Measurements from ENCODE around the gene FGF2.
"Not testable (repeated sequence)": the region's sequence is repeated elsewhere in the genome, so short reads cannot be mapped to it uniquely, and the experiment has no call there.

Gene FGF2

DNA sequence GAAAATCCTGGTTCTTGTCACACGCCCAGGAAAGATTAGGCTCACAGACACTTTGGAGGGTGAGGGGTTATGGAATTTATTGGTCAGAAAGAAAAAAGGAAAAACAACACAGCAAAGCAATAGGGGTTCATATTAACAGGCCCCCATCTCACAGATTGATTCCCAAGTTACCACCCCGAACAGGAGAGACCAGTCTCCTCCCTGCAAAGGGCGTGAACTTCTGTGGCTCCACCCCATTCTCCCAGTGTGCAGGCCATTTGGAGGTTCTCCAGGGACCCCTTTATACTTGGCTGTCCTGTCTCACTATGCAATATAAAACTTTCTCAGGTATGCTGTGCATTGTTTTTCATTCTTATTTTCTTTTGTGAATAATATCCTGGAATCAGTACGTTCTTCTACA is 7.4 kb downstream of the FGF2 start:
- DNase-seq, result no peak
- in situ Hi-C loops (cut with HindIII; ENCODE audit: low pct_ligation_motif_present, low pct_unique_long_range_greater_than_20kb, low sequenced_read_pairs), result no loop called here

DNA sequence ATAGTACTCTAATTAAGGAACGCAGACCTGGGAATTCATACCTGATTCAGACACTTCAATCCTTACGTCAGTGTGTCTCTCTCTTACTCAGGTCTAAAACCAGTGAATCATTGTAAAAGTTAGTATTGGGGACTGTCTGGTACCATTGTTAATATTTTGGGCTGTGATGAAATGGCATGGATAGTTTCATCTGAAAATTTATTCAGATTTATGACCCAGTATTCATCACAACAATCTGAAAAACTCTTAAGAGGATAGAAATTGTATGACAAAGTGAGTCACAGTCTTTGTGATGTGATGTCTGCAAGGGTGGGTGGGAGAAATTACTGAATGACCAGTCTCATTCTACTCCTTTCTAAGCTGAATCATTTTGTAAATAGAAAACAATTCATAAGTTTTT is 10.3 kb downstream of the FGF2 start:
- in situ Hi-C loops (cut with HindIII; ENCODE audit: low pct_ligation_motif_present, low pct_unique_long_range_greater_than_20kb, low sequenced_read_pairs), result no loop called here
- DNase-seq, result no peak

DNA sequence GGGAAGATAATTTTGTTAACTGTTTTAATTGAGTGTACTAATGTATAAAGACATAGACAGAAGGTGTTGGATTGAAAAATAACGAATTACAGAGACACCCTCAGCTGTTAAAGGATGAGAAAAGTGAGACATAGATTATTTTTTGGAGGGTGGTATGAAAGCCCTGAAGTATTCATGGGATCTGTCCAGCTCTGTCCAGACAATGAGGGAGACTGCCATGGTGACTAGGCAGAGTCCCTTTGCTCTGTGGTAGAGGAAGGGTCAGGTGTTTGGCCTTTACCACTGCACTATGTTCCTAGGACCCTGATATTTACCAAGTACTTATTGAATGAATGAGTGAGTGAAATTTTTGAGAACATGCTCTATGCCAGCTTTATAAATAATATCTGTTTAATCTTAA is 11.4 kb downstream of the FGF2 start:
- in situ Hi-C loops (cut with HindIII; ENCODE audit: low pct_ligation_motif_present, low pct_unique_long_range_greater_than_20kb, low sequenced_read_pairs), result no loop called here
- no peak for DNase-seq

DNA sequence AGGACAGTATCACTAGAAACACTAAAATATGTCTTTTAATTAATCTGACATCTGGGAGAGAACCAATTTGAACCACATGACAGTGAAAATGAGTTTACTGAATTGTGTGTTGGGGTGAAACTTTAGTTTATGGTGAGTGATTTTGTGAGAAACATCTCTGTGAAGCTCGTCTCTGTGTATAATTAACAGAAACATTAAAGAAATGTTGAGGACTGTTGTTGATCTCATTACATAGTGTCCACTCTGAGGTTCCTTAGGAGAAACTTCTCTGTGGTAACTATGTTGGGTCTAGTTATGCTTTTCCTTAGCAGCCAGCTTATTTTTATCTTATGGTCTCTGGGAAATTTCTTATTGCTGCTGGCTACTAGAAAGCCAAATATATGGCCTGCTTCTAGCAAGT is 15.8 kb downstream of the FGF2 start:
- DNase-seq, result no peak
- in situ Hi-C loops (cut with HindIII; ENCODE audit: low pct_ligation_motif_present, low pct_unique_long_range_greater_than_20kb, low sequenced_read_pairs), result no loop called here

DNA sequence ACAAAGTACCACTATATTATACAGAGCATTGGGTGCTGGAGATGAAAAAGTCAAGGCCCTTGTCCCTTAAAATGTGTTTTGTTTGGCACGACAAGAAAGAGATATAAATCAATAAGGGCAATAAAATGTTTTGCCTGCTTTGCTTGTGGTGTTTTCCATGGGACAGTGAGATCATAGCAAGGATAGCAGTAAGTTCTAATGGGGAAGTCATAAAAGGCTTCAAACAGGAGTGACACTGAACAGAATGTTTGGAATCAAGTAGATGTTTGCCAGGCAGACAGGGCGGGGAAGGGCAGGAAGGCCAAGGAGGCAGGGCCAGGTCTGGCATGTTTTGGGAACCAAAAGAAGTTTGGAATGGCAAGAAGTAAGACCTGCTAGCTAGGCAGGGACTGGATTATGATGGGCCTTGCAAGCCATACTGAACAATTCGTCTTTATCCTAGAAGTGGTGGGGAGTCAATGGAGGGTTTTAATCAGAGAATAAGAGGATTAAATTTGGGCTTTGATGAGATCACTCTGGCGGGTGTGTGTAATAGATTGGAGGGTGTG is 16.4 kb downstream of the FGF2 start:
- no peak for DNase-seq
- in situ Hi-C loops (cut with HindIII; ENCODE audit: low pct_ligation_motif_present, low pct_unique_long_range_greater_than_20kb, low sequenced_read_pairs), result no loop called here

DNA sequence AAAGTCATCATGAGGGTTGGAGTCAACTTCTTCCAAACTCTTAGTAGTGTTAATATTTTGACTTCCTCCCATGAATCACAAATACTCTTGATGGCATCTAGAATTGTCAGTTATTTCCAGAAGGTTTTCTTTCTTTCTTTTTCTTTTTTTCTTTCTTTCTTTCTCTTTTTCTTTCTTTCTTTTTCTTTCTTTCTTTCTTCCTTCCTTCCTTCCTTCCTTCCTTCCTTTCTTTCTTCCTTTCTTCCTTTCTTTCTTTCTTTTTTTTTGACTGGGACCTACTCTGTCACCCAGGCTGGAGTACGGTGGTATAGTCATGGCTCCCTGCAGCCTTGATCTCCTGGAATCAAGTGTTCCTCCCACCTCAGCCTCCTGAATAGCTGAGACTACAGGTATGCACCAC is 17.8 kb downstream of the FGF2 start:
- DNase-seq; in situ Hi-C loops (cut with HindIII; ENCODE audit: low pct_ligation_motif_present, low pct_unique_long_range_greater_than_20kb, low sequenced_read_pairs): not testable (repeated sequence)

DNA sequence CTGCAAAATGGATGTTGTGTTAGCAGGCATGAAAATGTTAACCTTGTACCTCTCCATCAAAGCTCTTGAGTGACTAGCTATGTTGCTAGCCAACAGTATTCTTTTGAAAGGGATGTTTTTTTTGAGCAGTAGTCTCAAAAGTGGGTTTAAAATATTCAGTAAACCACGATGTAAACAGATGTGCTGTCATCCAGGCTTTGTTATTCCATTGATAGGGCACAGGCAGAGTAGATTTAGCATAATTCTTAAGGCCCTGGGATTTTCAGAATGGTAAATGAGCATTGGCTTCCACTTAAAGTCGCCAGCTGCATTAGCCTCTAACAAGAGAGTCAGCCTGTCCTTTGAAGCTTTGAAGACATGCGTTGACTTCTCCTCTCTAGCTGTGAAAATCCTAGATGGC is 18.4 kb downstream of the FGF2 start:
- DNase-seq, result no peak
- in situ Hi-C loops (cut with HindIII; ENCODE audit: low pct_ligation_motif_present, low pct_unique_long_range_greater_than_20kb, low sequenced_read_pairs), result no loop called here

DNA sequence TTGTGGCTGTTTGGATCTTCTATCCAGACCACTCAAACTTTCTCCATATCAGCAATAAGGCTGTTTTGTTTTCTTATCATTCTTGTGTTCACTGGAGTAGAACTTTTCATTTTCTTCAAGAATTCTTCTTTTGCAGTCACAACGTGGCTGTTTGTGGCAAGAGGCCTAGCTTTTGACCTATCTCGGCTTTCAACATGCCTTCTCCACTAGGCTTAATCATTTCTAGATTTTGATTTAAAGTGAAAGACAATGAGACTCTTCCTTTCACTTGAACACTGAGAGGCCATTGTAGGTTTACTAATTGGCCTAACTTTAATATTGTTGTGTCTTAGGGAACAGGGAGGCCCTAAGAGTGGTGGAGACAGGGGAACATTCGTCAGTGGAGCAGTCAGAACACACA is 19.1 kb downstream of the FGF2 start:
- in situ Hi-C loops (cut with HindIII; ENCODE audit: low pct_ligation_motif_present, low pct_unique_long_range_greater_than_20kb, low sequenced_read_pairs), result no loop called here
- no peak for DNase-seq

DNA sequence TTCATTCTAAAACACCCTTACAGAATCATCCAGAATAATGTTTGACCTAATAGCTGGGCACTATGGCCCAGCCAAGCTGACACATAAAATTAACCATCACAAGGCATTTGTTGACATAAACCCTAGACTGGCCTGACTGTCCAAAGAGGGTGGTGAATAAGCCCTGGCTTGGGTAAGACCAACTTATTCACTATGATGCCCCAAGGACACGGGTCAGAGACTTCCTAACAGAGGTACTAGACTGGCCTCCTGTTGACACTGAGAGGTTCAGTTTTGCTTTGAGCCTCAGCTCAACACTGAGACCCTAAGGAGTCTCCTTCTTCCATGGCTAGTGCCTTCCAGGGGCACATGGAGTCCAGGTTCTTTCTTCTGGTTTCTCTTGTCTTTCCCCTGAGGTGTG is 21.3 kb downstream of the FGF2 start:
- DNase-seq, result no peak
- in situ Hi-C loops (cut with HindIII; ENCODE audit: low pct_ligation_motif_present, low pct_unique_long_range_greater_than_20kb, low sequenced_read_pairs), result no loop called here

DNA sequence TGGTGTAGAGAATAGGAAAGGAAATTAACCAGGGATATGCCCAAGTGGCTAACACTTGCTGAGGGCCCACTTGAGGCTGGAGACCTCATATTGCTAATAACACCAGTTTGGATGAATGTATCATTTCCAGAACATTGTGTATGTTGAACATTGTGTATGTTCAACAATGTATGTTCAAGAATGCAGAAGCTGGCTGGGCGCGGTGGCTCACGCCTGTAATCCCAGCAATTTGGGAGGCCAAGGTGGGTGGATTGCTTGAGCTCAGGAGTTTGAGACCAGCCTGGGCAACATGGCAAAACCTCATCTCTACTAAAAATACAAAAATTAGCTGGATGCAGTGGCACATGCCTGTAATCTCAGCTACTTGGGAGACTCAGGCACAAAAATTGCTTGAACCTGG is 23.2 kb downstream of the FGF2 start:
- DNase-seq; in situ Hi-C loops (cut with HindIII; ENCODE audit: low pct_ligation_motif_present, low pct_unique_long_range_greater_than_20kb, low sequenced_read_pairs): not testable (repeated sequence)

DNA sequence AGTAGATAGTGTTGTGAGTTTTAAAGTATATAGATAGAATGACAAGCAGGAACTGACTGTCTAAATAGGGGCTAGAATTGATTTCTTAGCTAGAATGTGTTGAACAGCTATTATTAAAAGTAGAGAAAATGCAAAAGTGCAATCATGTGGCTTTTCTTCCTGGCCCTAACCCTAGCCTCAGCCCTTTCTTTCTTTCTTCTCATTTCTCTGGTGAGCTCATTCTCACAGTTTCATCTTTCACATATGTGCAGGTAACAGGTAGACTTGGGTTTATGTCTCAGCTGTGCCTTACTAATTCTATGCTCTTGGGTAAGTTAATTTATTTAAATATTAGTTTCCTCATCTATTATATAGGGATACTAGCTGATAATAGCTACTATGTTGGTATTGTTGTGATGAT is 24.9 kb downstream of the FGF2 start:
- DNase-seq, result no peak
- in situ Hi-C loops (cut with HindIII; ENCODE audit: low pct_ligation_motif_present, low pct_unique_long_range_greater_than_20kb, low sequenced_read_pairs), result no loop called here

DNA sequence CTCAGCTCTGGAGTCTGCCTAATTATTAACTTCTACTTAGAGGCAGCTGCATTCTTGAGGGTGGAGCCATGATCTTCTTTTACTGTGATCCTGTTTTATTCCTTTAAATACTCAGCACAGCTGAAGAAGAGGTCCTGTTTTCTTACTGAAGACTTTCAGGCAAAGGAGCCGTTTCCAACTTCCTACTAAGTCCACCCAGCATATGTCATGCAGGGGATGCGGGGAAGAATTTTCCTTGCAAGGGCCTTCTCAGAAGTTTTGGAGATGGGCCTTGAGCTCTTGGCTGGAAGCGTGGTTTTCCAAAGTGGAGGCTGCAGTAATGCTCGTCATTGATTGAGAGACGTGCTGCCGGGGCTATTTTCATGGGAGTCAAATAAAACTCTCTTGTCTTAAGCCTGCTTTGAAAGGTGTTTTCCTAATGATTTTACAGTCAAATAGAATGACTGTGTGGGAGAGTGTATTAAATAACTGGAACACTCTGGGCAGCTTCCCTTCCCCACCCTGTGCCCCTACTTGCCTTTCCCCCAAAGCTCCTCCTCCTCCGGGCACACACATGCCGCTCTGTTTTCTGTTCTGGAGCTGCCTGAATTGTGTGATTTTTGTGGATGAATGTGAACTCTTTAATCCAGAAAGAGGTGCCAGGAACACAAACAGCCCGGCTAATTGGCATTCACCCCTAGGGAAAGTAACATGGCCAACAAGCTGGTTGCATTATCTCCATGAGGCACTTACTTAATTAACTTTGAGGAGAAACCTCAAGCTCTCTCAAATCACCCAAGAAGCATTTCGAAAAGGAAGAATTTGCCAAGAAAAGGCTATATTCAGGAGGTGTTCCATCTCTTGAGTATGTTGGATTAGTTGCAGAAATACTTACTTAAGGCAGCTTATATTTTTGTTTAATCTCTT is 28.1 kb downstream of the FGF2 start:
- in situ Hi-C loops (cut with HindIII; ENCODE audit: low pct_ligation_motif_present, low pct_unique_long_range_greater_than_20kb, low sequenced_read_pairs), result no loop called here
- DNase-seq, result peak; percentile 57

DNA sequence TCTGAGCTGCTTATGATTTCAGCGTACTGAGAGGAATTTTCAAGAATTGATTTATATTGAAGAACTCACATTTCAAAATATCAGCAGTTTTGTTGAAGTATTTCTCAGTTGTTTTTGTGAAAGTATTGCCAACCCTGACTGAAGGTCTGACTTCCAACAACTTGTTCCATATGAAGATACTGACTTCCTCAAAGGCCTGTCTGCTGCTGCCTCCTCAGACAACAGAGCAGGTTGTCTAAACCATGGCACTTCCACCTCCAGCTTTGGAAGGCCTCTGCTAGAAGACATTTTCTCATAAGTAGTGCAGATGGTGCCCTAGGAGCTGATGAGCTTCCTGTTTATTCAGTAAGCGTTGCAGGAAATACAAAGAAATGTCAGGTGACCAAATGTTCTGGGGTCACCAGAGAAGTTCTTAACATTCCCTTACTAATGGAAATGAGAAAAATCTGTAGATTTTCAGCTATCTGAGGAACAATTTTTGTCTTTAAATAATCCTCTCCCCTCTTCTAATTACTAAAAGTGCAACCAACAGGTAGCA is 28.8 kb downstream of the FGF2 start:
- no peak for DNase-seq
- in situ Hi-C loops (cut with HindIII; ENCODE audit: low pct_ligation_motif_present, low pct_unique_long_range_greater_than_20kb, low sequenced_read_pairs), result no loop called here

DNA sequence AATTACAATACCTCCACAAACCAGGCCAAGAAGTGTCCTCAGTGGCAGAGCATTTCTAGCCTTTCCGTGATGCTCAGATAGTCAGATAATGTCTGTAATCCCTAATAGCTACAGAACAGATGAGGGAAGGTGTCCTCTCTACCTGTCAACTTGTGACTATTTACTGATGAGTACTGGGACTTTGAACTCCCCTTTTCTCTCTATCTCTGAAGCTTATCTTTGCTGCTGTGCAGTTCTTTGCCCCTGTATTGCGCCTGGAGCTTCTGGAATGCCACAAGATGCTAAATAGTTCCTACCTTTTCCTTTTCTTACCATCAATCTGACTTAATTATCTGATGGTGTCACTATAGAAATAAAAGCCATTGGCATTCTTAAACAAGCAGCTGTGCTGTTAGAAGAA is 30.5 kb downstream of the FGF2 start:
- in situ Hi-C loops (cut with HindIII; ENCODE audit: low pct_ligation_motif_present, low pct_unique_long_range_greater_than_20kb, low sequenced_read_pairs), result no loop called here
- DNase-seq, result no peak

DNA sequence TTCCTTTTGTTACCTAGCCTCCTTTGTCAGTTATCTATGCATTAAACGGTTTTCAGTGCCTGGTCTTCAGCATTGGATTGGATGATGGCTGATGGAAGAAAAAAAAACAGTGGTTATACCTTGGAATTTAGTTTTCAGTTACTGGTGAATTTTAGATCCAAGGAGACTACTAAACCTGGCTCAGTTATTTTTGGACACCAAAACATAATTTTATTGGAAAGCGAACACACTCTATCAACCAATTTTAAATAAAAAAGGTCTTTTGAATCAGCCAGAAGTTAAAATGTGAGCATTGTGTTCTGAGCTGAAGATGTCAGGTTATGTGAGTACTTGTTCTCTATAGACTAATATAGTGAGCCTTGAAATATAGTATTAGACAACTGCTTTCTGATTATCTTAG is 32.1 kb downstream of the FGF2 start:
- in situ Hi-C loops (cut with HindIII; ENCODE audit: low pct_ligation_motif_present, low pct_unique_long_range_greater_than_20kb, low sequenced_read_pairs), result no loop called here
- no peak for DNase-seq

DNA sequence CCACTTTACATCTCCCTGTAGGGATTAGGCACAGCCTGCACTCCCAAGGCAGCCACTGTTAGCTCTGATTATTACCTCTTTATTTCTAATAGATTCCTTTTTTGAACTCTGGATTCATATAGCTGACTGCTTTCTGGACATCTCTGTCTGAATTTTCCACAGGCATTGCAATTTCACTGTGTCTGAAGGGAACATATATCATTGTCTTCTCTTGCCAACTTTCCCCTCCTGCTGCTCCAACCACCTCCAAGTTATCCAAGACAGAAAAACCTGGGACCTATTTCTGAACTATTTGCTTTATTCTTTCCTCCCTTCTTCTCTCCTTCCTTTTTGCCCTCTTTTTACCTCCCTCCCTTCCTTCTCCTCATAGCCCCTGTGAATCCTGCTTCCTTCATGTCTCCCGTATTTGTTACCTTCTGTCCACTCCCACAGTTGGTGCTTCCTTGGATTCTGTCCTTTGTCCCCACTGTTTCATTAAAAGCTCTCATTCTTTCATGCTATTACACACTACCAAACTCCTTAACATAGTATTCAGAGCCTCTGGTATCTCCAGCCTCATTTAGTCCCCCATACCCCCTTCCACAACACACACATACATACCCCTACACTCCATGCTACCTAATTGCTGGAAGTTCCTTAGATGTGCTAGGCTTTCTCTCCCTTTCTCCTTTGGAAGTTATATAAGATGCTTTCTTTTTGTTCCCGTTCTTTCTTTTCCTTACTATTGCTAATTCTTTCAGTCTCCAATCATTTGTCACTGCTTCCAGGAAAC is 34.7 kb downstream of the FGF2 start:
- in situ Hi-C loops (cut with HindIII; ENCODE audit: low pct_ligation_motif_present, low pct_unique_long_range_greater_than_20kb, low sequenced_read_pairs), result no loop called here

DNA sequence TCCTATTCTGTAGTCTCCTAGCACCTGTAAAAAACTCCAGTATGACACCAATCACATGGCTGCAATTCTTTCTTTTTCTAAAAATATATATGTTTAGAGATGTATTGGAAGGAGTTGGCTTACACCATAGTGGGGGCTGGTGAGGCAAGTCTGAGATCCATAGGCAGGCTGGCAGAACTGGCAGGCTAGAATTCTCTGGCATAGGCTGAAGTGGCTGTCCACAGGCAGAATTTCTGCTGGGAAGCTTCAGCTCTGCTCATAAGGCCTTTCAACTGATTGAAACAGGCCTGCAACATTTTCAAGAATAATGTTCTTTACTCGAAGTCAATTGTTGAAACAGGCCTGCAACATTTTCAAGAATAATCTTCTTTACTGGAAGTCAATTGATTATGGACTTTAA is 37.0 kb downstream of the FGF2 start:
- no peak for DNase-seq
- in situ Hi-C loops (cut with HindIII; ENCODE audit: low pct_ligation_motif_present, low pct_unique_long_range_greater_than_20kb, low sequenced_read_pairs), result no loop called here

More for the DNA sequence above, 34.7 kb downstream of the FGF2 start:
- no peak for DNase-seq

DNA sequence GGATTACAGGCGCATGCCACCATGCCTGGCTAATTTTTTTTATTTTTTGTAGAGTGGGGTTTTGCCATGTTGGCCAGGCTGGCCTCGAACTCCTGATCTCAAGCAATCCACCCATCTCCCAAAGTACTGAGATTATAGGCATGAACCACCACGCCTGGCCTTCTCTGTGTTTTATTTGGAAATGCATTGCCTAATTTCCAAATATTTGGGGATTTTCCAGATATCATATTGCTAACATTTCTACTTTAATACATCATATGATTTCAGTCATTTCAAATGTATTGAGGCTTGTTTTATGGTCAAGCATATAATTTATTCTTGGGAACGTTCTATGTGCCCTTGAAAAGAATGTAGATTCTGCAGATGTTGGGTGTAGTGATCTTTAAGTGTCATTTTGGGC is 38.8 kb downstream of the FGF2 start:
- in situ Hi-C loops (cut with HindIII; ENCODE audit: low pct_ligation_motif_present, low pct_unique_long_range_greater_than_20kb, low sequenced_read_pairs), result no loop called here

DNA sequence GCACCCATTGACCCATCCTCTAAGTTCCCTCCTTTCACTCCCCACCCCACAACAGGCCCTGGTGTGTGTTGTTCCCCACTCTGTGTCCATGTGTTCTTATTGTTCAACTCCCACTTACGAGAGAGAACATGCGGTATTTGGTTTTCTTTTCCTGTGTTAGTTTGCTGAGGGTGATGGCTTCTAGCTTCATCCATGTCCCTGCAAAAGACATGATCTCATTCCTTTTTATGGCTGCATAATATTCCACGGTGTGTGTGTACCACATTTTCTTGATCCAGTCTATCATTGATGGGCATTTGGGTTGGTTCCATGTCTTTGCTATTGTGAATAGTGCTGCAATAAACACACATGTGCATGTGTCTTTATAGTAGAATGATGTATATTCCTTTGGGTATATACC is 41.6 kb downstream of the FGF2 start:
- in situ Hi-C loops (cut with HindIII; ENCODE audit: low pct_ligation_motif_present, low pct_unique_long_range_greater_than_20kb, low sequenced_read_pairs); DNase-seq: not testable (repeated sequence)

More for the DNA sequence above, 38.8 kb downstream of the FGF2 start:
- DNase-seq, result no peak

All from ACHN (cell line).